Neural crest cell (in vitro differentiated cells): ENCODE measurements around the gene RFFL. TPM values are rescaled to one million over a fixed set of nuclear protein-coding genes. Genes with fewer than 3 reads are reported as not detected.

Experiments used
- DNase-seq: peaks from one replicate; pipeline ENCODE4 v3.0.0; 2021; ENCODE audit warnings: low read depth, mixed read lengths, low spot score
- H3K27ac Mint-ChIP-seq: one replicate; pipeline ENCODE4 v1.8.0; 2021; ENCODE audit warnings: mild to moderate bottlenecking, mixed read lengths; ENCODE audit not compliant: unreplicated experiment
- H3K27me3 Mint-ChIP-seq: 2 replicates; pipeline ENCODE4 v1.8.0; 2021; ENCODE audit warnings: low read depth, mild to moderate bottlenecking, mixed read lengths
- H3K36me3 Mint-ChIP-seq: 2 replicates; pipeline ENCODE4 v1.8.0; 2021; ENCODE audit warnings: low read depth, mild to moderate bottlenecking, mixed read lengths
- H3K4me1 Mint-ChIP-seq: 2 replicates; pipeline ENCODE4 v1.8.0; 2021; ENCODE audit warnings: mixed read lengths
- H3K4me3 Mint-ChIP-seq: one replicate; pipeline ENCODE4 v1.8.0; 2021; ENCODE audit warnings: mild to moderate bottlenecking, mixed read lengths
- H3K9me3 Mint-ChIP-seq: 2 replicates; pipeline ENCODE4 v1.8.0; 2021; ENCODE audit warnings: mixed read lengths
- total RNA-seq: library from RNA; stranded (reverse); gene quantifications from 2 replicates; pipeline ENCODE4 v1.2.1, GENCODE V29; 2021
- TF ChIP-seq, protein P1 (sequence below): fragments of 200-600 bp; sonication (generic); conservative IDR thresholded peaks from 2 replicates; pipeline ENCODE4 v1.5.0; 2021; ENCODE audit warnings: antibody characterized with exemption, mild to moderate bottlenecking

RFFL gene
- total RNA-seq, 1 donor from 2014 or later, result 22.5 TPM

DNA sequence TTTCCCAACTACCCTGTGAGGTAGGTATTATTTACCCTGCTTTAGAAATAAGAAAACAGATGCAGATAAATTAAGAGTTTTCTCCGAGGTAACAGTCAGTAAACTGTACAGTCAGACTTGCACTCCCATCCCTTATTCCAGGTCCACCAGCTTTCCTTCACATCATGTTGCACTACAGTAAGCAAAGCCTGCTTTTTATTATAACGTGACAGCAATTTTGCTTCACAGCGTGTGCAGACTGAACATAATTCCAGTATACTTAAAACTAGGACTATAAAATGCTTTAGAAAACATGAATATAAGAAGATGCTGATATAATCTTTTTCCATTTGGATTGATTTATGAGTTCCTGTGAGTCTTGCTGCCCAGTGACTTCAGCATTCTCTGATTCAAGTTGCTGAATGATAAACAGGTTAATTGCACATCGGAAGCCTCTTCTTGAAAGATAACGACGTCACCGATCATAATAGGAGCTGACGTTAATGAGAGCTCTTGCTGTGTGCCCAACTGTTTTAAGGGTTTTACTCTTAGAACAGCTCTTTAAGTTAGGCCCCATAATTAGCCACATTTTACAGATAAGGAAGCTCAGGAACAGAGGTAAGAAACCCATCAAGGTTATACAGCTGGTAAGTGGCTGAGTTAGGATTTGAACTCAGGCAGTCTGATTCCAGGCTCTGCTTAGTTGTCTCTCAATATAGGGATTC lies 81.8 kb downstream of the RFFL start:
- H3K27ac Mint-ChIP-seq, result peak overlapping the region; percentile 91
- peaks cover 50% of the 10 kb centered on the region for H3K4me1 Mint-ChIP-seq
- no peak for DNase-seq

DNA sequence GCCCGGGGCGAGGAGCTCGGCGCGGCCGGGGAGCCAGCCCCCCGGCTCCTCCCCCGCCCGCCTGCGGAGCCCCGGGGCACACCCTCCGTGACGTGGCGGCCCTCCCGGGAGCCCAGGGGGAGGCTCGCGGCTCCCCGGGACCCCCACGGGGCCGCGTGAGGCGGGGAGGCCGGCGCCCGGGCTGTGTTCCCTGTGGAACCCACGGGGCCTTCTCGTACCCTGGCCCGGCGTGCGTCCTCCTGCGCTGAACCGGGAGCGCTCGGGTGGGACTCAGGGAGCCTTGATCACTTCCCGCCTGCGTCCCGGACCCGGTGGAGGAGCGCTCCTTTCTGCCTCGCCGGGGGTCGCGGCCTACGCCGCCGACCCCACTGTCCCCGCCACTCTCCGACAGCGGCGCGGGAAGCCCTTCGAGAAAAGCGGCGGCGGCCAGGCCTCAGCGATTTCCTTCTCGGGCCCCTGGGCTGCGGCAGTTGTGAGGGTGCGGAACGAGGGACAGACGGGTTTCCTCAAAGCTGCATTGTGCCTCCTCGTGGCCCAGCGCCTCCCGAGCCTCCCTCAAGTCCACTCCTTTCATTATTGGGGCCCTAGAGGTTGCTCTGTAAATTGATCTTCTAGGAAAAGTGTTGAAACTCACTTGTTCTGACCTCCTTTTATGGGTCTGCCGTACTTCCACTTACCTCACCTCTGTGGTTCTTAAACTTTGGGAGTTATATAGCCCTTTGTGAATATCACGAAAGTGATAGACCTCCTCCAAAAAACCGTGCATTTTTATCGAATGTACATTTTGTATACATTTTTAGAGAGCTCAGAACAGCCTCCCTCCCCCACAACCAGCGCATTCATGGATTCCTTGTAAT lies 82.6 kb downstream of the RFFL start:
- Mint-ChIP-seq H3K36me3 (peaks cover 7% of the 10 kb centered on the region), H3K9me3 (no peaks in the 10 kb centered on the region)

More for the DNA sequence above, 81.8 kb downstream of the RFFL start:
- Mint-ChIP-seq H3K36me3 (peaks cover 11% of the 10 kb centered on the region), H3K9me3 (no peaks in the 10 kb centered on the region), H3K27me3 (no peaks in the 10 kb centered on the region), H3K4me3 (peak overlapping the region; percentile 96)
- TF ChIP-seq, protein P1, sequence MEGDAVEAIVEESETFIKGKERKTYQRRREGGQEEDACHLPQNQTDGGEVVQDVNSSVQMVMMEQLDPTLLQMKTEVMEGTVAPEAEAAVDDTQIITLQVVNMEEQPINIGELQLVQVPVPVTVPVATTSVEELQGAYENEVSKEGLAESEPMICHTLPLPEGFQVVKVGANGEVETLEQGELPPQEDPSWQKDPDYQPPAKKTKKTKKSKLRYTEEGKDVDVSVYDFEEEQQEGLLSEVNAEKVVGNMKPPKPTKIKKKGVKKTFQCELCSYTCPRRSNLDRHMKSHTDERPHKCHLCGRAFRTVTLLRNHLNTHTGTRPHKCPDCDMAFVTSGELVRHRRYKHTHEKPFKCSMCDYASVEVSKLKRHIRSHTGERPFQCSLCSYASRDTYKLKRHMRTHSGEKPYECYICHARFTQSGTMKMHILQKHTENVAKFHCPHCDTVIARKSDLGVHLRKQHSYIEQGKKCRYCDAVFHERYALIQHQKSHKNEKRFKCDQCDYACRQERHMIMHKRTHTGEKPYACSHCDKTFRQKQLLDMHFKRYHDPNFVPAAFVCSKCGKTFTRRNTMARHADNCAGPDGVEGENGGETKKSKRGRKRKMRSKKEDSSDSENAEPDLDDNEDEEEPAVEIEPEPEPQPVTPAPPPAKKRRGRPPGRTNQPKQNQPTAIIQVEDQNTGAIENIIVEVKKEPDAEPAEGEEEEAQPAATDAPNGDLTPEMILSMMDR, result no peak

DNA sequence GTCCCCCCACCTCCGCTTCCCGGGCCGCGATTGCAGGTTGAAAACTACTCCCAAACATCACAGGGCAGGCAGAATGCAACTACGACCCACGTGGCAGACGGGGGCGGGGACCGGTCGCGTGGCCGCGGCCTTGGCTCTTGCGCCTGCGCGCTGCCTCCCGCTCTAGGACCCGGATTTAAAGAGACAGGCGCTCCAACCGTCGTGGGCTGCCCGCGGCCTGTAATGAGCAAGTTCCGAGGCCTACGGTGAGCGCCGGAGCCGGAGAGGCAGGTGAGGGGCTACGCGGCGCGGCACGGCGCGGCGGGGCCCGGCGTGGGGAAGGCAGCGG lies 83.2 kb downstream of the RFFL start, which contains the start of gene LIG3:
Gene LIG3, plus strand, starts transcription at position 160 of the 328 bp plus-strand sequence. CDS start 2,494 bp downstream, outside the sequence.
- H3K4me3 Mint-ChIP-seq, result peak within 1 kb of the TSS; percentile 96
- H3K4me1 Mint-ChIP-seq, result peaks cover 47% of the 10 kb centered on the region
- DNase-seq, result peak; percentile 87
- TF ChIP-seq, protein P1, result no peak
- peaks cover 7% of the 10 kb centered on the region for H3K36me3 Mint-ChIP-seq
- H3K9me3 Mint-ChIP-seq, result no peaks in the 10 kb centered on the region
- peak within 1 kb of the TSS; percentile 98 for H3K27ac Mint-ChIP-seq
- no peaks in the 10 kb centered on the region for H3K27me3 Mint-ChIP-seq

More for the DNA sequence above, 82.6 kb downstream of the RFFL start:
- Mint-ChIP-seq H3K27ac (peak overlapping the region; percentile 91), H3K4me1 (peaks cover 50% of the 10 kb centered on the region), H3K4me3 (peak overlapping the region; percentile 96), H3K27me3 (no peaks in the 10 kb centered on the region)
- TF ChIP-seq, protein P1, result peak; percentile 56
- DNase-seq, result peak; percentile 52

DNA sequence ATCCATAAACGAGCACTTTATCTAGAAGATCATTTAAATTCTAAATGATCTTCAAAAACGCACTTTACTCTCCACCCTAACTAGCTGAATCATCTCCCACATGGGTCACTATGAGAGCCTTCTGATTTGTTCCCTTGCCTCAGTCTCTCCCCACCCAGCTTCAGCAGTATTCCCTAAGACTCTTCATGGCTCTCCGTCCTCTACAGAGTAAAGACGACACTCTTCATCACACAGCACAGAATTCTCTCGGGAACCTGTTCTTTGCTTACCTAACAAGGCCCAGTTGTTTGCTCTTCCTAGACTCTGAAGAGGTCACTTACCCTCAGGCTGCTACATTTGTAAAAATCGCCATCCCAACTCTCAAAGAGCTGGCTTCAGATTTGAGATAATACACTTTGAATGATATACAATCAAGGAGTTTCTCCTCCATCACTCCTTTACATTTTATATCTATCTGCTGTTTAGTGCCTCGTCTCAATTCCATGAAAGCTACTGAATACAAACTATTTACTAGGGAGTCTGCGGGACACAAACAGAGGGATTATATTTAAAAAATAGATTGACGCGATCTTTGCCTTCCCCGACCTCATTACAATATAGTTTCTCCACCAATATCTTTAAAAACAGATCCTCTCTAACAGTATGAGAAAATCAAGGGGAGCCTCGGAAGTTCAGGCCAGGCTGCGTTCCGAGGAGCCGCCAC lies 83.7 kb downstream of the RFFL start:
- Mint-ChIP-seq H3K36me3 (peaks cover 7% of the 10 kb centered on the region), H3K9me3 (no peaks in the 10 kb centered on the region), H3K4me3 (peak overlapping the region; percentile 94), H3K27ac (peak overlapping the region; percentile 98), H3K27me3 (no peaks in the 10 kb centered on the region), H3K4me1 (peaks cover 44% of the 10 kb centered on the region)
- no peak for DNase-seq
- TF ChIP-seq, protein P1, result no peak

DNA sequence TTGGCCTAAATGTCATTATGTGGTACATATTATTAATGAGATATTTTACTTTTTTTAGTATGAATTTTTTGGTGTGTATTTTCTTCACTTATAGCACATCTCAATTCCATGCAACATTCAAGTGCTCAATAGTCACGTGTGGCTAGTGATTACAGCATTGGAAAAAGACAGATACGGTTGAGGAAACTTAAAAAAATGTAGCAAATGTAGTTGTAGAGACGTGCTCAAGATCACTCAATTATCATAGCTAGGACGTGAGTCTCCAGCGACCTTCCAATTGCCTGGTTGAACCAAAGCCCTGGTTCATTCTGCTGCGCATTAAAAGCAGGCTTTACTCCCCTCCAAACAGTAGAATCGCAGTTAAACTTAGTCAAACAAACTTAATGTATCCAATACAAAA lies 84.4 kb downstream of the RFFL start:
- H3K4me1 Mint-ChIP-seq, result peaks cover 40% of the 10 kb centered on the region

More for the DNA sequence above, 84.4 kb downstream of the RFFL start:
- DNase-seq, result no peak
- Mint-ChIP-seq H3K27me3 (no peaks in the 10 kb centered on the region), H3K27ac (no peak overlapping the region), H3K9me3 (no peaks in the 10 kb centered on the region), H3K4me3 (peak overlapping the region; percentile 74), H3K36me3 (peaks cover 7% of the 10 kb centered on the region)
- TF ChIP-seq, protein P1, result no peak
